PC-9 (cell line): ENCODE results near the gene GIT1. TPM values are rescaled to one million over a fixed set of nuclear protein-coding genes. Genes with fewer than 3 reads are reported as not detected.

Experiments
- BruUV-seq: library from RNA; stranded (reverse); fragments of 400-500 nt; replicated peaks from 2 replicates; lab custom pipeline; 2021; lab: Mats Ljungman, UMichigan
- CTCF ChIA-PET: fragments of 300-600 bp; sonication (Branson Sonifier 250); formaldehyde crosslinking; loops from one replicate; lab custom pipeline; 2022; ENCODE audit warnings: antibody characterized with exemption; lab: Charles Lee
- POLR2A ChIA-PET: fragments of 300-600 bp; sonication (Branson Sonifier 250); formaldehyde crosslinking; loops from one replicate; lab custom pipeline; 2022; ENCODE audit warnings: antibody characterized with exemption; ENCODE audit not compliant: unreplicated experiment; lab: Charles Lee
- DNase-seq, 2 experiments: peaks; one replicate each; pipeline versions ENCODE4 v3.0.0 to v3.0.0-alpha.2; 2015 to 2022; ENCODE audit warnings: mixed read lengths in 1 of 2
- H2AFZ ChIP-seq: fragments of 200-600 bp; sonication (generic); 2 replicates; pipeline ENCODE4 v1.8.1; 2017; ENCODE audit warnings: antibody characterized with exemption
- H3F3A ChIP-seq: fragments of 200-600 bp; sonication (generic); 2 replicates; pipeline ENCODE4 v1.8.1; 2017; ENCODE audit warnings: antibody characterized with exemption, mild to moderate bottlenecking, low read depth; ENCODE audit not compliant: insufficient read depth
- H3K27ac ChIP-seq: fragments of 200-600 bp; sonication (generic); 2 replicates; pipeline ENCODE4 v1.6.1; 2016; ENCODE audit warnings: mixed run types
- H3K27me3 ChIP-seq: fragments of 200-600 bp; sonication (generic); 2 replicates; pipeline ENCODE4 v1.6.1; 2016; ENCODE audit warnings: low read depth, mixed run types; ENCODE audit not compliant: insufficient read depth
- H3K36me3 ChIP-seq: fragments of 200-600 bp; sonication (generic); 2 replicates; pipeline ENCODE4 v1.6.1; 2016; ENCODE audit warnings: low read depth, mixed run types
- H3K4me1 ChIP-seq: fragments of 200-600 bp; sonication (generic); replicated peaks from 2 replicates; pipeline ENCODE4 v1.6.1; 2016; ENCODE audit warnings: mixed run types; ENCODE audit not compliant: insufficient read depth
- H3K4me2 ChIP-seq: fragments of 200-600 bp; sonication (generic); 2 replicates; pipeline ENCODE4 v1.6.1; 2017; ENCODE audit warnings: mixed run types
- H3K4me3 ChIP-seq: fragments of 200-600 bp; sonication (generic); 2 replicates; pipeline ENCODE4 v1.6.1; 2016; ENCODE audit warnings: mixed run types
- H3K79me2 ChIP-seq: fragments of 200-600 bp; sonication (generic); 2 replicates; pipeline ENCODE4 v1.6.1; 2017; ENCODE audit warnings: low read depth, mixed run types
- H3K9me2 ChIP-seq: fragments of 200-600 bp; sonication (generic); 2 replicates; pipeline ENCODE4 v1.8.1; 2017; ENCODE audit warnings: mild to moderate bottlenecking; ENCODE audit not compliant: insufficient read depth
- H3K9me3 ChIP-seq: fragments of 200-600 bp; sonication (generic); 2 replicates; pipeline ENCODE4 v1.8.1; 2016; ENCODE audit warnings: low read depth; ENCODE audit not compliant: insufficient read depth
- H4K20me1 ChIP-seq: fragments of 200-600 bp; sonication (generic); 2 replicates; pipeline ENCODE4 v1.8.1; 2017; ENCODE audit not compliant: insufficient read depth
- CTCF ChIP-seq: fragments of 200-600 bp; sonication (generic); conservative IDR thresholded peaks from 2 replicates; pipeline ENCODE4 v1.6.1; 2017; ENCODE audit warnings: mixed run types, antibody characterized with exemption, mild to moderate bottlenecking, moderate library complexity
- EZH2 ChIP-seq: fragments of 200-600 bp; sonication (generic); IDR thresholded peaks from 2 replicates; pipeline ENCODE4 v1.8.0; 2017; ENCODE audit warnings: antibody characterized with exemption, low read depth
- intact Hi-C: fragments of 100-400 bp; cut with micrococcal nuclease; formaldehyde crosslinking; loops from one replicate; pipeline ENCODE4 v1.10.0; 2022; ENCODE audit not compliant: unreplicated experiment
- total RNA-seq: library from RNA; stranded (reverse); gene quantifications from 2 replicates; pipeline ENCODE4 v1.2.3, GENCODE V29; 2021

Gene GIT1
- total RNA-seq, 1 experiment from 2014 or later: 84.8 TPM

- no peak overlapping the region for H3K27ac ChIP-seq
- H3K9me3 ChIP-seq: no peaks in the 10 kb centered on the region
- TF ChIP-seq EZH2: no peak
- H3K4me2 ChIP-seq: no peak overlapping the region
- DNase-seq: peak in 1 of 2 experiments; percentile 17
- H3K79me2 ChIP-seq: no peaks in the 10 kb centered on the region
- peaks cover 14% of the 10 kb centered on the region; the same call in 1 of the 2 replicates for H3F3A ChIP-seq
- no peaks in the 10 kb centered on the region for H3K27me3 ChIP-seq
- CTCF ChIA-PET: interaction anchor here (0.5 to 0.6 kb wide), 3 partner anchors 17 to 457 kb away, joined by 3 to 11 read pairs (median 3); no protein-coding TSS in a partner anchor
- no peak overlapping the region for H3K4me3 ChIP-seq
- no TSS peak for BruUV-seq
- H4K20me1 ChIP-seq: no peaks in the 10 kb centered on the region
- intact Hi-C loops: no loop called here
- H2AFZ ChIP-seq: no peak overlapping the region
- no peaks in the 10 kb centered on the region for H3K9me2 ChIP-seq
- H3K36me3 ChIP-seq: no peaks in the 10 kb centered on the region
- POLR2A ChIA-PET: interaction anchor here (0.6 kb wide), 1 partner anchor 772 kb away, joined by 3 read pairs; no protein-coding TSS in a partner anchor
- H3K4me1 ChIP-seq: peaks cover 9% of the 10 kb centered on the region
Measured at GRCh38 chr17:29572691-29573557, 16.5 kb downstream of the GIT1 start.

- peak in 1 of 2 experiments; percentile 2 for DNase-seq
- Histone ChIP-seq H3K27ac (no peak overlapping the region), H3K9me2 (no peaks in the 10 kb centered on the region), H3K27me3 (no peaks in the 10 kb centered on the region), H3K9me3 (no peaks in the 10 kb centered on the region), H3F3A (peaks cover 22% of the 10 kb centered on the region; the same call in 1 of the 2 replicates), H3K4me1 (peaks cover 9% of the 10 kb centered on the region), H3K79me2 (no peaks in the 10 kb centered on the region), H3K36me3 (no peaks in the 10 kb centered on the region), H3K4me2 (no peak overlapping the region), H3K4me3 (no peak overlapping the region), H2AFZ (no peak overlapping the region), H4K20me1 (no peaks in the 10 kb centered on the region)
- intact Hi-C loops: no loop called here
- BruUV-seq: no TSS peak
- POLR2A ChIA-PET: interaction anchor here (0.6 kb wide), 1 partner anchor 21 kb away, joined by 3 read pairs; no protein-coding TSS in a partner anchor
- TF ChIP-seq EZH2 (no peak), CTCF (no peak)
- CTCF ChIA-PET: interaction anchor here (0.5 to 0.6 kb wide), 2 partner anchors 16 to 38 kb away, joined by 3 to 11 read pairs; no protein-coding TSS in a partner anchor
Measured at GRCh38 chr17:29571883-29572681, 17.4 kb downstream of the GIT1 start.

- BruUV-seq: no TSS peak
- intact Hi-C loops: no loop called here
- CTCF ChIA-PET: no interaction called here
Measured at GRCh38 chr17:29571486-29571882, 18.0 kb downstream of the GIT1 start.

More at GRCh38 chr17:29571486-29571882, 18.0 kb downstream of the GIT1 start:
- Histone ChIP-seq H3K4me3 (no peak overlapping the region), H2AFZ (no peak overlapping the region), H3K4me2 (no peak overlapping the region), H3K4me1 (peaks cover 9% of the 10 kb centered on the region), H3K9me3 (no peaks in the 10 kb centered on the region), H4K20me1 (no peaks in the 10 kb centered on the region), H3K27ac (no peak overlapping the region), H3F3A (peaks cover 23% of the 10 kb centered on the region; the same call in 1 of the 2 replicates), H3K9me2 (no peaks in the 10 kb centered on the region), H3K36me3 (no peaks in the 10 kb centered on the region), H3K79me2 (no peaks in the 10 kb centered on the region), H3K27me3 (no peaks in the 10 kb centered on the region)
- POLR2A ChIA-PET: interaction anchor here (0.6 kb wide), 1 partner anchor 21 kb away, joined by 3 read pairs; no protein-coding TSS in a partner anchor
- no peak for TF ChIP-seq EZH2
- no peak for TF ChIP-seq CTCF
- no peak for DNase-seq
